D721Med (cell line): ENCODE data around the gene DAAM2.

Experiments
- DNase-seq: peaks from one replicate; pipeline ENCODE4 v3.0.0; 2011; ENCODE audit warnings: low spot score; ENCODE audit not compliant: insufficient read length
- FAIRE-seq: peaks from 2 replicates; lab custom pipeline; 2011; peaks lifted over from hg19 to GRCh38; lab: Jason Lieb, UNC
- TF ChIP-seq, protein P1 (sequence below): IDR thresholded peaks from 2 replicates; pipeline ENCODE4 v1.5.1; 2012; ENCODE audit warnings: mild to moderate bottlenecking, control low read depth; ENCODE audit not compliant: insufficient read depth; ENCODE audit errors: missing control alignments

The DAAM2 gene

DNA sequence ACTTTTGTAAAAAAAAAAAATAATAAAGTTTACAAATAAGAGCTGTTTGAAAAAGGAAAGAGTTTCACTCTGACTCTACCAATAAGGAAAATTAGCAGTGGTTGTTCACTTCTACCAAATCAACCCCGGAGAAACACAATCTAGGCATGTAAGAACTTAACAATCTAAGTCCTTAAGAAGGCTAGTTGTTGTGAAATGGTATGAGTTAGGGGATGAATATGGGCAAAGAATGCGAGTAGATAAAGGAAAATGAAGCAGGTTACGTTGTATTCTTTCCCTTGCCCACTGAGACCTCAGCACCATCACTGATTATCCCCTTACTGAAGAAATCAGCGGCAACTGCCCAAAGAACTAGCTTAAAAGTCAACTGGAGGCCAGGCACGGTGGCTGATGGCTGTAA, 126.7 kb downstream of the DAAM2 start:
- FAIRE-seq (no peak), DNase-seq (no peak)
- TF ChIP-seq, protein P1, sequence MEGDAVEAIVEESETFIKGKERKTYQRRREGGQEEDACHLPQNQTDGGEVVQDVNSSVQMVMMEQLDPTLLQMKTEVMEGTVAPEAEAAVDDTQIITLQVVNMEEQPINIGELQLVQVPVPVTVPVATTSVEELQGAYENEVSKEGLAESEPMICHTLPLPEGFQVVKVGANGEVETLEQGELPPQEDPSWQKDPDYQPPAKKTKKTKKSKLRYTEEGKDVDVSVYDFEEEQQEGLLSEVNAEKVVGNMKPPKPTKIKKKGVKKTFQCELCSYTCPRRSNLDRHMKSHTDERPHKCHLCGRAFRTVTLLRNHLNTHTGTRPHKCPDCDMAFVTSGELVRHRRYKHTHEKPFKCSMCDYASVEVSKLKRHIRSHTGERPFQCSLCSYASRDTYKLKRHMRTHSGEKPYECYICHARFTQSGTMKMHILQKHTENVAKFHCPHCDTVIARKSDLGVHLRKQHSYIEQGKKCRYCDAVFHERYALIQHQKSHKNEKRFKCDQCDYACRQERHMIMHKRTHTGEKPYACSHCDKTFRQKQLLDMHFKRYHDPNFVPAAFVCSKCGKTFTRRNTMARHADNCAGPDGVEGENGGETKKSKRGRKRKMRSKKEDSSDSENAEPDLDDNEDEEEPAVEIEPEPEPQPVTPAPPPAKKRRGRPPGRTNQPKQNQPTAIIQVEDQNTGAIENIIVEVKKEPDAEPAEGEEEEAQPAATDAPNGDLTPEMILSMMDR = no peak

DNA sequence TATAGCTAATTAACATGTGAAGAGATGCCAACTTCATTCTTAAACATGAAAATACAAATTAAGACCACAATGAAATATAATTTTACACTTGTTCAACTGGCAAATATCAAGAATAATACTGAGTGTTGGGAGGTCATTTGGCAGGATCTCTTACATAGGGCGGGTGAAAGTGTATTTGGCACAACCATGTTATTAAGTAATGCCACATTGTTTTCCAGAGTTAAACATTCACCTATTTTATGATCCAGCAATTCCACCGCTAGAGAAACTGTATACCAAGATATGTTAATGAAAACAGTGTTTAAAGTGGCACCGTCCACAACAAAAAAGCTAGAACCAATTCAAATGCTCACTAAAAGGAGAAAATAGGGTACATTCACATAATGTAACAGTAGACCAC, 128.0 kb downstream of the DAAM2 start:
- FAIRE-seq = no peak
- DNase-seq = no peak

DNA sequence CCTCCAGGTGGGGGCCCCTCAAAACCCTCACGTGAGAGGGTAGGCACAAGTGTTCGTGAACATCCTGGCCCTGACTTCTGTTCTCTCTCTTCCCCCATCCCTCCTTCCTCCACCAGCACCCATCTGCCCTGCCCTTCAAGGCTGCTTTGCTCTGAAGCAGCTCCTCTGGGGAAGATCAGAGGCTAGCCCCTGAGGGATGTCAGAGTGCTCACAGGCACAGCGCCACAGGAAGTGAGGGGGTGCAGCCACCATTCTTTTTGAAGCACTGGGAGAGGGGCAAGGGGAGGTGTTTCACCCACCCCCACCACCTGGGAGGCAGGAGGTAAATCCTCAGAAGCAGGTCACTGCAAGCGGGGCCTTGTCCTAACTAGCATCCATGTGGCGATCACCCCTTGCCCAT, 130.6 kb downstream of the DAAM2 start:
- no peak for FAIRE-seq
- DNase-seq = no peak
- TF ChIP-seq, protein P1 = no peak

More for the DNA sequence above, 128.0 kb downstream of the DAAM2 start:
- TF ChIP-seq, protein P1 = no peak

DNA sequence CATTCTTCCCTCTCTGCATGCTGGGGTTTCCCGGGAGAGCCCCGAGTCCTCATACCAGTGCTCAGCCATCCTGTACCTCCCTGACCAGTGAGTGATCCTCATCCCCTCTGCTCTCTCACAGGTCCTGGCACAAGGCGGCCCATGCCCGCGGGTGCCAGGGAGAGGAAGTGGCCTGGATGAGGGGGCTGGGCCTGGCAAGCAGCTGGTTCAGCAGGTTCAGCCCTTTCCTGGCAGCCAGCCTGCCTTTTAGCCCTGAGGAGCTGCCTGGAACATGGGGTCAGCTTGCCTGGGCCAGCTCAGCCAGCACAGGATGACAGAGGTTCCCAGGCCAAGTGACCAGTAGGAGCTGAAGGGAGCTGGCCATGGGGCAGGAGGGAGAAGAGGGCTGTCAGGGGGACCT, 131.2 kb downstream of the DAAM2 start:
- no peak for FAIRE-seq
- TF ChIP-seq, protein P1 = no peak
- no peak for DNase-seq

DNA sequence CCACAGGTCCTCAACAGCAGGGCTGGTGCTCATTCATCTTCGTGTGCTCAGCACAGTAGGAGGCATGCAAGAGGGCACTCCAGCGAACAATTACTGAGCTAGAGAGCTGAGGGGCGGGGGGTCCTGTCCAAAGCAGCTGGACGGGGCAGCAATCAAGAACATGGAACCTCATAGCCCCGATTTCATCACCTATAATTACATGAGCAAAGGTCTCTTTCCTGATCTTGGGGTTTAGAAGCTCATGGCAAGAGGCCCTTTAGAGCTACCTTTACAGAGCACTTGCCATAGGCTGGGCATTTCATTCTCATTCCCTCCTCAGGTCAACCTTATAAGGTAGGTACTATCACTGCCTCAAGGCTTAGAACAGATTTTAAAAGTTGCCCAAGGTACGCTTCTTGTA, 131.7 kb downstream of the DAAM2 start:
- FAIRE-seq (no peak), DNase-seq (no peak)
- TF ChIP-seq, protein P1 = no peak

DNA sequence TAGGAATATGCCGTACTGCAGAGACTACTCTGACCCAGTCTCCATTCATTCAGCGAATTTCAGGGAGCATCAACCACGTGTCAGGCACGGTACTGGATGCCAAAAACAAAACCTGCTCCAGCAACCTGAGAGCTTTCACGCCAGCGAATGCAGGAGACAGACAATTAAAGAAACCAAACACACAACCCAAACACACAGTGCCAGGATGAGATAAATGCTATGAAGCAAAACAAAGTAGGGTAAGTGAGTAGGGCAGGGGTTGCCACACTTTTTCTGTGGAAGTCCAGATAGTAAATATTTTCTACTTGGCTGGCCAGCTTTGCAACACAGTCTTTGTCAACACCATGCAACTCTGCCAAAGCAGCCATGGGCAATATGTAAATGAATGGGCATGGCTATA, 132.1 kb downstream of the DAAM2 start:
- DNase-seq (no peak), FAIRE-seq (no peak)
- TF ChIP-seq, protein P1 = no peak

DNA sequence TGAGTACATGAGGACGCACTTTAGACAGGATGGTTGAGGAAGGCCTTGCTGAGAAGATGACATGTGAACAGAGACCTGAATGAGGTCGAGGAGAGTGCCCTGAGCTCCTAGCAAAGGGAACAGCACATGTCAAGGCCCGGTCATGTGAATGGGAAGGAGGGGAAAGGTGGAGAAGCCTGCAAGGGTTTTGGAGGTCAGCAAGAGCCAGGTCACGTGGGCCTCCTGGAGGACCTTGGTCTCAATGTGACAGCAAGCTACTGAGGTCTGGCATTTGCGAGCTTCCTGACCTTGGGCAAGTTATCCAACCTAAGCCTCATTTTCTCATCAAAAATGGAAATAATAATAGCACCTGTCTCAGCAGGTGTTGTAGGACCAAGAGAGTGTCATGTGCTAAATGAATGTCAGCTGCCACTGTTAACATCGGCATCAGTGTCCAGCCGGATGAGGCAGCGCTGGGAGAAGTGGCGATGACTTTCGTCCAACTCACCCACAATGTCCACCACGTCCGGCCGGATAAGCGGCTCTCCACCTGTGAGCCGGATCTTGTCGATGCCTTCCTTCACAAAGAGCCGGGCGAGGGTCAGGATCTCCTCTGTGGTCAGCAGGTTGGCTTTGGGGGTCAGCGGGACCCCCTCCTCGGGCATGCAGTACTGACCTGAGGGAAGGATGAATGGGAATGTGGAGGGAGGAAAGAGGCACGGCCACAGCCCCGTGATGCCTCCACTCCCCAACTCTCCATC, 133.2 kb downstream of the DAAM2 start:
- DNase-seq = no peak
- TF ChIP-seq, protein P1 = no peak
- FAIRE-seq = no peak
